ENCODE measurements around the gene PDE4D.

DNA sequence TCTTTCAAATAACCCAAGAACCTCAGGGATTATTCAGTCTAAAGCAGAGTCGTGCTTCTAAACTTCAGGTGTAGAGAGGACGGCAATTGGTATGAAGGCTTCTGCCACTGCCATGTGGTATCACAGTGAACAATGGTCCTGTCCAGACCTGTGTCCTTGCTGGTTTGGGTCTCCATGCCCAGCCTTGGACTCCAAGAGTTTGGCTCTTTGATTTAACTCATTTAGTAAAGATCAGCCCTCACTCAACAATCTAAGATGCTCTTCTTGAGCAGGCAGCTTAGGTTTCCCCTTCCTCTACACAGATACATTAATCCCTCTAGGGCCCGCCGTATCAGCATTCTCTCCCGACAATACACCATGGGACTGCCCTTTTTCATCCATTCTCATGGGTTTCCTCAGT lies 792.7 kb downstream of the PDE4D start:
- TF ChIP-seq POLR2A (IDR thresholded peaks at IDR 0.05) = no peak
- TF ChIP-seq, protein P1, sequence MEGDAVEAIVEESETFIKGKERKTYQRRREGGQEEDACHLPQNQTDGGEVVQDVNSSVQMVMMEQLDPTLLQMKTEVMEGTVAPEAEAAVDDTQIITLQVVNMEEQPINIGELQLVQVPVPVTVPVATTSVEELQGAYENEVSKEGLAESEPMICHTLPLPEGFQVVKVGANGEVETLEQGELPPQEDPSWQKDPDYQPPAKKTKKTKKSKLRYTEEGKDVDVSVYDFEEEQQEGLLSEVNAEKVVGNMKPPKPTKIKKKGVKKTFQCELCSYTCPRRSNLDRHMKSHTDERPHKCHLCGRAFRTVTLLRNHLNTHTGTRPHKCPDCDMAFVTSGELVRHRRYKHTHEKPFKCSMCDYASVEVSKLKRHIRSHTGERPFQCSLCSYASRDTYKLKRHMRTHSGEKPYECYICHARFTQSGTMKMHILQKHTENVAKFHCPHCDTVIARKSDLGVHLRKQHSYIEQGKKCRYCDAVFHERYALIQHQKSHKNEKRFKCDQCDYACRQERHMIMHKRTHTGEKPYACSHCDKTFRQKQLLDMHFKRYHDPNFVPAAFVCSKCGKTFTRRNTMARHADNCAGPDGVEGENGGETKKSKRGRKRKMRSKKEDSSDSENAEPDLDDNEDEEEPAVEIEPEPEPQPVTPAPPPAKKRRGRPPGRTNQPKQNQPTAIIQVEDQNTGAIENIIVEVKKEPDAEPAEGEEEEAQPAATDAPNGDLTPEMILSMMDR (IDR thresholded peaks at IDR 0.05) = no peak
